CD4-positive, alpha-beta T cell (primary cell): ENCODE data around the gene SFTPB. TPM values are rescaled to one million over a fixed set of nuclear protein-coding genes. Genes with fewer than 3 reads are reported as not detected.
A peak's percentile ranks its signal among the peaks of the same experiment; 100 is the strongest.

Experiments
- ATAC-seq: fragments of 200-7000 bp; cut with Tn5 transposase; one replicate; pipeline ENCODE4 v1.10.0; 2022; ENCODE audit warnings: mild to moderate bottlenecking; ENCODE audit not compliant: poor library complexity
- CTCF ChIA-PET: fragments of 350-600 bp; sonication (Branson Sonifier 250); formaldehyde crosslinking; loops from one replicate; lab custom pipeline; 2021; ENCODE audit warnings: antibody characterized with exemption, inconsistent platforms; lab: Charles Lee
- POLR2A ChIA-PET: fragments of 350-600 bp; sonication (Branson Sonifier 250); formaldehyde crosslinking; loops from one replicate; lab custom pipeline; 2021; ENCODE audit warnings: antibody characterized with exemption, inconsistent platforms; lab: Charles Lee
- DNase-seq, 14 experiments: peaks; one replicate each; pipeline ENCODE4 v3.0.0-alpha.2; 2013 to 2020; ENCODE audit warnings: mixed read lengths in 2 of 14
- H3K27ac ChIP-seq, 2 donors: one replicate each; pipeline versions ENCODE4 v1.5.1 to v1.7.0; 2013; ENCODE audit warnings: low read length in 2 of 2, low read depth in 1 of 2, mild to moderate bottlenecking in 1 of 2
- H3K27me3 ChIP-seq, 2 experiments: 1 replicate in 1 of 2; 2 replicates in 1 of 2; pipeline versions ENCODE4 v1.6.1 to v1.7.0; 2013; ENCODE audit warnings: low read length in 2 of 2, control low read depth in 1 of 2, mild to moderate bottlenecking in 1 of 2, moderate library complexity in 1 of 2; ENCODE audit not compliant: insufficient read depth in 2 of 2, control insufficient read depth in 1 of 2
- H3K36me3 ChIP-seq: one replicate; pipeline ENCODE4 v1.6.1; 2013; ENCODE audit warnings: low read length, control low read depth; ENCODE audit not compliant: insufficient read depth
- H3K4me1 ChIP-seq: one replicate; pipeline ENCODE4 v1.6.1; 2013; ENCODE audit warnings: low read length, control low read depth; ENCODE audit not compliant: insufficient read depth
- H3K4me3 ChIP-seq: one replicate; pipeline ENCODE4 v1.5.1; 2013; ENCODE audit warnings: mild to moderate bottlenecking, low read length, moderate library complexity
- H3K9me3 ChIP-seq, 2 experiments: 1 replicate in 1 of 2; 2 replicates in 1 of 2; pipeline versions ENCODE4 v1.6.1 to v1.7.0; 2013; ENCODE audit warnings: low read length in 2 of 2, mild to moderate bottlenecking in 2 of 2, control low read depth in 1 of 2, moderate library complexity in 1 of 2; ENCODE audit not compliant: control insufficient read depth in 1 of 2, insufficient read depth in 1 of 2
- H3K27ac Mint-ChIP-seq: one replicate; pipeline ENCODE4 v1.8.0; 2020; ENCODE audit warnings: mixed read lengths
- H3K27me3 Mint-ChIP-seq: one replicate; pipeline ENCODE4 v1.8.0; 2021; ENCODE audit warnings: mixed read lengths
- H3K36me3 Mint-ChIP-seq: one replicate; pipeline ENCODE4 v1.8.0; 2021; ENCODE audit warnings: low read depth, mixed read lengths
- H3K4me1 Mint-ChIP-seq: one replicate; pipeline ENCODE4 v1.8.0; 2021; ENCODE audit warnings: low read depth, mixed read lengths
- H3K4me3 Mint-ChIP-seq: one replicate; pipeline ENCODE4 v1.8.0; 2020; ENCODE audit warnings: mild to moderate bottlenecking, mixed read lengths
- H3K9me3 Mint-ChIP-seq: one replicate; pipeline ENCODE4 v1.8.0; 2020; ENCODE audit warnings: mixed read lengths
- intact Hi-C, 2 experiments: fragments of 100-400 bp; cut with DNase I in 1 of 2; cut with micrococcal nuclease in 1 of 2; formaldehyde crosslinking; loops; one replicate each; pipeline versions ENCODE4 v1.15.1 to v1.9.0; 2023 to 2025; cut with DNase I, micrococcal nuclease
- total RNA-seq, 174 experiments: library from RNA in 2 of 174; stranded (reverse) in 2 of 174; gene quantifications; one replicate each; pipeline ENCODE4 v1.2.3 and lab custom pipeline; 2021 to 2026
- TF ChIP-seq, protein P1 (sequence below): fragments of 200-600 bp; IDR thresholded peaks from one replicate; pipeline ENCODE4 v1.8.0; 2022; ENCODE audit warnings: antibody characterized with exemption, mild to moderate bottlenecking

SFTPB gene
- total RNA-seq, 2 experiments from 2014 or later: not detected

DNA sequence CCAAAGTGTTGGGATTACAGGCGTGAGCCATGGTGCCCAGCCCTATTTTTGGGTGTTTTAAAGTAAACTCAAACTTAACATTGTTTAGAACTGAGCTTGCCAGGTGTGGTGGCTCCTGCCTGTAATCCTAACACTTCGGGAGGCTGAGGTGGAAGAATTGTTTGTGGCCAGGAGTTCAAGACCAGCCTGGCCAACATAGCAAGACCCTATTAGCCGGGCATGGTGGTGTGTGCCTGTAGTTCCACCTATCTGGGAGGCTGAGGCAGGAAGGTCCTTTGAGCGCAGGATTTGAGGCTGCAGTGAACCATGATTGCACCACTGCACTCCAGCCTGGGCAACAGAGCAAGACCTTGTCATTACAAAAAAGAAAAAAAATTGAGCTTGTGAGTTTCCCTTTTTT, 17.5 kb downstream of the SFTPB start:
- H3K27me3 ChIP-seq: no peaks in the 10 kb centered on the region
- no peak for ATAC-seq
- H3K36me3 Mint-ChIP-seq: peaks cover 85% of the 10 kb centered on the region

DNA sequence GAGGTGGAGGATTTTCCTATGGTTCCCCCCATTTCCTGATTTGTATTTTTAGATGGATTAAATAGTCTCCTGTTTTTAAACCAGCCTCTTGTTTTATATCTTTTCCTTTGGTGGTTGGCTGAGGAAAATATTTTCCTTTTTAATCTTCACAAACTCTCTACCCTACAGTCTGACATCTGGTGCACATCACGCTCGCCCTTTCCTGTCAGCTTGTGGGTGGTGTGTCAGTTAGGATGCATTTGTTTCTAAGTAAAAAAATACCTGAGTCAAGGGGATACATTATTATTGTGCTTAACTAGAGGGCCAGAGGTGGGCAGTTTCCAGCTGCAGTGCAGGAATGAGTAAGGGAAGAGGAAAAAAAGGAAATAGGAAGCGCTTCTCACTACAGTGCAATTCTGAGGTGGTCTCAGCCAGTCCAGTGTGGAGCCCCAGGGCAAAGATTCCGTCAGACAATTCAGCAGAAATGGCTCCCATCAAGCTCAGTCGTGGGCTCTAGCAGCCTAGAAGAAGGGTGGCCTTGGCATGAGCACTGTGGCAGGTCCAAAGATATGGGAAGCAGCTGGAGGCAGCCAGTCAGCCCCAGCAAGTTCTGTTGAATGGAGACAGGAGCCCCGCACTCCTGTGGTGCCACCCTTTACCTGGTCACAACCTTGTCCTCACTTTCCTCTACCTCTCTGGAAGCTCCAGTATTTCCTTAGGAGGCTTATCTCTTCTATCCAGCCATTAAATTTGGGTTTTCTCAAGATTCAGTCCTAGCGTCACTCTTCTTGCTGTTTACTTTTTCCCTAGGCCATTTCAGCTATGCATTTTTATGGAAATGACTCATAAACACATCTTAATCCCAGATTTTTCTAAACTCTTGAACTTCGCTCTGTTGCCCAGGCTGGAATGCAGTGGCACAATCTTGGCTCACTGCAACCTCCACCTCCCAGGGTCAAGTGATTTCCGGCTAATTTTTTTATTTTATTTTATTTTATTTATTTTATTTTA, 18.5 kb downstream of the SFTPB start:
- intact Hi-C loops: no loop called here
- Mint-ChIP-seq H3K4me1 (no peaks in the 10 kb centered on the region), H3K27ac (no peak overlapping the region), H3K4me3 (no peak overlapping the region), H3K9me3 (no peaks in the 10 kb centered on the region), H3K36me3 (peaks cover 91% of the 10 kb centered on the region), H3K27me3 (no peaks in the 10 kb centered on the region)
- H3K4me3 ChIP-seq: no peak overlapping the region
- H3K36me3 ChIP-seq: peaks cover 81% of the 10 kb centered on the region
- H3K27ac ChIP-seq: no peak overlapping the region
- H3K4me1 ChIP-seq: no peaks in the 10 kb centered on the region
- POLR2A ChIA-PET: interaction anchor here (0.8 kb wide), 1 partner anchor 209 kb away, joined by 3 read pairs; no protein-coding TSS in a partner anchor
- H3K27me3 ChIP-seq: no peaks in the 10 kb centered on the region
- CTCF ChIA-PET: interaction anchor here (0.7 to 2.0 kb wide), 2 partner anchors 12 to 29 kb away, joined by 3 to 7 read pairs; no protein-coding TSS in a partner anchor
- H3K9me3 ChIP-seq: no peaks in the 10 kb centered on the region
- TF ChIP-seq, protein P1, sequence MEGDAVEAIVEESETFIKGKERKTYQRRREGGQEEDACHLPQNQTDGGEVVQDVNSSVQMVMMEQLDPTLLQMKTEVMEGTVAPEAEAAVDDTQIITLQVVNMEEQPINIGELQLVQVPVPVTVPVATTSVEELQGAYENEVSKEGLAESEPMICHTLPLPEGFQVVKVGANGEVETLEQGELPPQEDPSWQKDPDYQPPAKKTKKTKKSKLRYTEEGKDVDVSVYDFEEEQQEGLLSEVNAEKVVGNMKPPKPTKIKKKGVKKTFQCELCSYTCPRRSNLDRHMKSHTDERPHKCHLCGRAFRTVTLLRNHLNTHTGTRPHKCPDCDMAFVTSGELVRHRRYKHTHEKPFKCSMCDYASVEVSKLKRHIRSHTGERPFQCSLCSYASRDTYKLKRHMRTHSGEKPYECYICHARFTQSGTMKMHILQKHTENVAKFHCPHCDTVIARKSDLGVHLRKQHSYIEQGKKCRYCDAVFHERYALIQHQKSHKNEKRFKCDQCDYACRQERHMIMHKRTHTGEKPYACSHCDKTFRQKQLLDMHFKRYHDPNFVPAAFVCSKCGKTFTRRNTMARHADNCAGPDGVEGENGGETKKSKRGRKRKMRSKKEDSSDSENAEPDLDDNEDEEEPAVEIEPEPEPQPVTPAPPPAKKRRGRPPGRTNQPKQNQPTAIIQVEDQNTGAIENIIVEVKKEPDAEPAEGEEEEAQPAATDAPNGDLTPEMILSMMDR: no peak
- ATAC-seq (no peak), DNase-seq (no peak)

More for the DNA sequence above, 17.5 kb downstream of the SFTPB start:
- TF ChIP-seq, protein P1: no peak
- no peaks in the 10 kb centered on the region for H3K9me3 Mint-ChIP-seq
- DNase-seq: no peak
- ChIA-PET CTCF (no interaction called here), POLR2A (no interaction called here)
- Histone ChIP-seq H3K4me1 (no peaks in the 10 kb centered on the region), H3K27ac (no peak overlapping the region), H3K36me3 (peaks cover 74% of the 10 kb centered on the region), H3K9me3 (no peaks in the 10 kb centered on the region), H3K4me3 (no peak overlapping the region)
- no peaks in the 10 kb centered on the region for H3K27me3 Mint-ChIP-seq
- H3K27ac Mint-ChIP-seq: no peak overlapping the region
- no peaks in the 10 kb centered on the region for H3K4me1 Mint-ChIP-seq
- H3K4me3 Mint-ChIP-seq: no peak overlapping the region
- intact Hi-C loops: no loop called here

DNA sequence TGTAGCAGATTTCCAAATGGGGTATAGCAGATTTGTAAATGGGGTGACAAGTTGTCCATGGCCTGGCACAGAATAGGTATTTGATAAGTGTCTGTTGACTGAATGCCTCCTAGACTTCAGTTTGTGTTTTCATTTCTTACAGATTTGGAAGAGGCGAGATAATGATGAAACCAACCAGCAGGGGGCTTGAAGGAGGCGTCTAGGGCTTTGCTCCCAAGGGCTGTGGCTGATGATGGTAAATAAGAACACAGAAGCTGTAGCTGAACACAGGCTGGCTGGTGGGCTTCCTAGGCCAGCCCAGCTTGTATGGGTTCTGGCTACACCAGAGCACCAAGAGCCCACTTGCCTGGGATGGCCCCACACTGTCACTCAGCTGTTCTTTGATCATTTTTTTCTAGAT, 19.4 kb downstream of the SFTPB start:
- ChIA-PET POLR2A (interaction anchor here (0.8 kb wide), 1 partner anchor 208 kb away, joined by 3 read pairs; no protein-coding TSS in a partner anchor), CTCF (interaction anchor here (0.7 to 2.0 kb wide), 2 partner anchors 11 to 30 kb away, joined by 3 to 7 read pairs; no protein-coding TSS in a partner anchor)
- no peaks in the 10 kb centered on the region for H3K27me3 Mint-ChIP-seq
- TF ChIP-seq, protein P1: peak; percentile 17
- Histone ChIP-seq H3K4me1 (no peaks in the 10 kb centered on the region), H3K36me3 (peaks cover 86% of the 10 kb centered on the region), H3K9me3 (no peaks in the 10 kb centered on the region), H3K4me3 (no peak overlapping the region), H3K27ac (no peak overlapping the region), H3K27me3 (no peaks in the 10 kb centered on the region)
- ATAC-seq (no peak), DNase-seq (peak in 2 of 14 experiments; percentile 23 to 27)
- no peaks in the 10 kb centered on the region for H3K4me1 Mint-ChIP-seq
- peaks cover 93% of the 10 kb centered on the region for H3K36me3 Mint-ChIP-seq
- intact Hi-C loops: no loop called here
- H3K27ac Mint-ChIP-seq: no peak overlapping the region
- H3K4me3 Mint-ChIP-seq: no peak overlapping the region
- H3K9me3 Mint-ChIP-seq: no peaks in the 10 kb centered on the region
